H1 (cell line): ENCODE data around the gene LIMK2. TPM values are rescaled to one million over a fixed set of nuclear protein-coding genes. Genes with fewer than 3 reads are reported as not detected.

Source experiments
- CTCF ChIA-PET: fragments of 300-600 bp; sonication (Branson Sonifier 250); formaldehyde crosslinking; loops from one replicate; lab custom pipeline; 2021; ENCODE audit not compliant: partially characterized antibody; lab: Charles Lee
- POLR2A ChIA-PET: fragments of 300-600 bp; sonication (Branson Sonifier 250); formaldehyde crosslinking; loops from one replicate; lab custom pipeline; 2021; ENCODE audit warnings: inconsistent platforms; ENCODE audit not compliant: partially characterized antibody; lab: Charles Lee
- DNase-seq, 2 experiments: peaks; one replicate each; pipeline versions ENCODE4 v3.0.0 to v3.0.0-alpha.2; 2010 to 2022; ENCODE audit warnings: low spot score in 2 of 2, low read depth in 1 of 2, mixed read lengths in 1 of 2
- FAIRE-seq: peaks from 2 replicates; lab custom pipeline; 2011; peaks lifted over from hg19 to GRCh38; lab: Jason Lieb, UNC
- H2AFZ ChIP-seq: 2 replicates; pipeline ENCODE4 v1.8.1; 2012; ENCODE audit warnings: low read length, inconsistent platforms
- H2AK5ac ChIP-seq: 2 replicates; pipeline ENCODE4 v1.6.1; 2013; ENCODE audit warnings: low read depth, low read length
- H2BK120ac ChIP-seq: replicated peaks from 2 replicates; pipeline ENCODE3; 2013; ENCODE audit warnings: low read depth, low read length, inconsistent platforms
- H2BK12ac ChIP-seq: 2 replicates; pipeline ENCODE4 v1.6.1; 2013; ENCODE audit warnings: low read depth, low read length
- H2BK15ac ChIP-seq: 2 replicates; pipeline ENCODE4 v1.6.1; 2013; ENCODE audit warnings: low read length
- H2BK20ac ChIP-seq: 2 replicates; pipeline ENCODE4 v1.6.1; 2013; ENCODE audit warnings: low read length
- H2BK5ac ChIP-seq: 2 replicates; pipeline ENCODE4 v1.6.1; 2013; ENCODE audit warnings: low read depth, low read length
- H3K14ac ChIP-seq: 2 replicates; pipeline ENCODE4 v1.6.1; 2013; ENCODE audit warnings: inconsistent platforms; ENCODE audit not compliant: insufficient read length
- H3K18ac ChIP-seq: 2 replicates; pipeline ENCODE4 v1.6.1; 2013; ENCODE audit warnings: low read length; ENCODE audit errors: extremely low read depth
- H3K23ac ChIP-seq: 2 replicates; pipeline ENCODE4 v1.6.1; 2013; ENCODE audit warnings: inconsistent platforms; ENCODE audit not compliant: insufficient read length
- H3K23me2 ChIP-seq: 2 replicates; pipeline ENCODE4 v1.6.1; 2013; ENCODE audit warnings: low read depth, low read length
- H3K27ac ChIP-seq: 2 replicates; pipeline ENCODE4 v1.6.1; 2011; ENCODE audit warnings: low read depth, low read length, inconsistent platforms
- H3K27me3 ChIP-seq, 4 experiments: replicated peaks in 1 of 4; 1 replicate in 1 of 4; 2 replicates in 3 of 4; pipeline versions ENCODE4 v1.6.1 to v1.8.1; 2011 to 2013; ENCODE audit warnings: low read length in 3 of 4, mild to moderate bottlenecking in 3 of 4, inconsistent platforms in 2 of 4, mixed read lengths in 2 of 4, moderate library complexity in 1 of 4; ENCODE audit not compliant: control insufficient read depth in 3 of 4, insufficient read depth in 3 of 4; ENCODE audit errors: extremely low read depth in 1 of 4
- H3K36me3 ChIP-seq, 4 experiments: 2 replicates each; pipeline versions ENCODE4 v1.6.1 to v1.8.1; 2011 to 2013; ENCODE audit warnings: mild to moderate bottlenecking in 4 of 4, low read length in 3 of 4, moderate library complexity in 2 of 4, control low read depth in 1 of 4, inconsistent platforms in 1 of 4; ENCODE audit not compliant: insufficient read depth in 4 of 4, control insufficient read depth in 2 of 4
- H3K4ac ChIP-seq: replicated peaks from 2 replicates; pipeline ENCODE3; 2013; ENCODE audit warnings: low read length, low read depth, mixed read lengths, inconsistent platforms; ENCODE audit not compliant: insufficient read length
- H3K4me1 ChIP-seq, 4 experiments: replicated peaks in 1 of 4; 1 replicate in 1 of 4; 2 replicates in 3 of 4; pipeline versions ENCODE4 v1.6.1 to v1.8.1; 2011 to 2013; ENCODE audit warnings: low read length in 3 of 4, inconsistent platforms in 2 of 4, mixed read lengths in 1 of 4; ENCODE audit not compliant: insufficient read depth in 4 of 4, control insufficient read depth in 3 of 4
- H3K4me2 ChIP-seq, 2 experiments: 2 replicates each; pipeline versions ENCODE4 v1.6.1 to v1.8.1; 2011 to 2013; ENCODE audit warnings: low read depth in 2 of 2, low read length in 2 of 2, control low read depth in 1 of 2, inconsistent platforms in 1 of 2, mild to moderate bottlenecking in 1 of 2; ENCODE audit not compliant: insufficient read depth in 1 of 2
- H3K4me3 ChIP-seq, 4 experiments: fragments of 200-600, 300-600 bp in 1 of 4; sonication (generic), shearing (Covaris generic), sonication (Bioruptor Twin) in 1 of 4; 2 replicates each; pipeline versions ENCODE4 v1.5.1 to v1.8.1; 2011 to 2016; ENCODE audit warnings: low read length in 4 of 4, low read depth in 3 of 4, control low read depth in 2 of 4, inconsistent platforms in 2 of 4, mild to moderate bottlenecking in 2 of 4, mixed read lengths in 1 of 4, moderate library complexity in 1 of 4; ENCODE audit not compliant: insufficient read depth in 2 of 4; ENCODE audit errors: extremely low read depth in 1 of 4
- H3K56ac ChIP-seq: replicated peaks from 2 replicates; pipeline ENCODE3; 2013; ENCODE audit warnings: low read depth, mild to moderate bottlenecking, mixed read lengths, low read length, inconsistent platforms; ENCODE audit not compliant: insufficient read length
- H3K79me1 ChIP-seq: 2 replicates; pipeline ENCODE4 v1.6.1; 2013; ENCODE audit warnings: low read depth, low read length, control low read depth
- H3K79me2 ChIP-seq, 2 experiments: 2 replicates each; pipeline versions ENCODE4 v1.6.1 to v1.8.1; 2012 to 2013; ENCODE audit warnings: low read length in 2 of 2, mild to moderate bottlenecking in 2 of 2, inconsistent platforms in 1 of 2; ENCODE audit not compliant: insufficient read depth in 2 of 2, control insufficient read depth in 1 of 2
- H3K9ac ChIP-seq, 4 experiments: replicated peaks in 1 of 4; 1 replicate in 1 of 4; 2 replicates in 3 of 4; pipeline versions ENCODE4 v1.6.1 to v1.8.1; 2011 to 2013; ENCODE audit warnings: low read depth in 3 of 4, low read length in 3 of 4, control low read depth in 2 of 4, mild to moderate bottlenecking in 2 of 4, moderate library complexity in 2 of 4, inconsistent platforms in 1 of 4; ENCODE audit errors: extremely low read depth in 1 of 4
- H3K9me3 ChIP-seq, 2 experiments: 2 replicates each; pipeline versions ENCODE4 v1.6.1 to v1.8.1; 2012 to 2013; ENCODE audit warnings: mild to moderate bottlenecking in 2 of 2, moderate library complexity in 2 of 2, control low read depth in 1 of 2, inconsistent platforms in 1 of 2, low read depth in 1 of 2, low read length in 1 of 2, mixed read lengths in 1 of 2; ENCODE audit not compliant: insufficient read depth in 2 of 2
- H4K20me1 ChIP-seq, 2 experiments: replicated peaks in 1 of 2; 2 replicates each; pipeline versions ENCODE3 to v1.8.1; 2011 to 2013; ENCODE audit warnings: inconsistent platforms in 2 of 2, low read length in 2 of 2, mild to moderate bottlenecking in 1 of 2; ENCODE audit not compliant: insufficient read depth in 2 of 2, control insufficient read depth in 1 of 2
- H4K5ac ChIP-seq: 2 replicates; pipeline ENCODE4 v1.6.1; 2013; ENCODE audit warnings: low read length, low read depth, mixed read lengths, inconsistent platforms; ENCODE audit not compliant: insufficient read length
- H4K8ac ChIP-seq: 2 replicates; pipeline ENCODE4 v1.8.0; 2013; ENCODE audit warnings: mild to moderate bottlenecking, moderate library complexity, low read length, inconsistent platforms; ENCODE audit not compliant: insufficient read depth; ENCODE audit errors: extremely low read depth
- H4K91ac ChIP-seq: replicated peaks from 2 replicates; pipeline ENCODE3; 2013; ENCODE audit warnings: low read length, mixed read lengths, inconsistent platforms; ENCODE audit not compliant: insufficient read length
- BRCA1 ChIP-seq: IDR thresholded peaks from 2 replicates; pipeline ENCODE4 v1.6.1; 2012; ENCODE audit warnings: low read depth, low read length, improper control_type of control experiment
- FOSL1 ChIP-seq: IDR thresholded peaks from 2 replicates; pipeline ENCODE4 v1.6.1; 2011; ENCODE audit warnings: mild to moderate bottlenecking, low read depth, low read length, moderate library complexity; ENCODE audit not compliant: insufficient read depth
- RBBP5 ChIP-seq: IDR thresholded peaks from 2 replicates; pipeline ENCODE4 v1.7.1; 2012; ENCODE audit warnings: low read depth, mild to moderate bottlenecking, inconsistent platforms, low read length, moderate library complexity, borderline replicate concordance
- SAP30 ChIP-seq: fragments of 300-600 bp; sonication (generic); IDR thresholded peaks from 2 replicates; pipeline ENCODE4 v1.7.1; 2012; ENCODE audit warnings: low read length, moderate library complexity, mild to moderate bottlenecking, inconsistent platforms; ENCODE audit not compliant: insufficient read depth, insufficient replicate concordance
- SP2 ChIP-seq: IDR thresholded peaks from 2 replicates; pipeline ENCODE4 v1.6.1; 2012; ENCODE audit warnings: mild to moderate bottlenecking, low read length, inconsistent platforms
- TAF1 ChIP-seq: IDR thresholded peaks from 2 replicates; pipeline ENCODE4 v1.6.1; 2011; ENCODE audit warnings: mild to moderate bottlenecking, low read depth, low read length
- TAF7 ChIP-seq: optimal IDR thresholded peaks from 2 replicates; pipeline ENCODE3; 2011; ENCODE audit warnings: low read depth, mild to moderate bottlenecking, inconsistent platforms, low read length, moderate library complexity, borderline replicate concordance
- WGBS, 2 experiments: shearing (Covaris generic) in 1 of 2; methylation state at CpG; one replicate each; pipeline versions ENCODE4 v1.1.6 to v1.1.7; 2013 to 2015; ENCODE audit warnings: low lambda C conversion rate in 2 of 2, mixed read lengths in 2 of 2, inconsistent platforms in 1 of 2, low coverage in 1 of 2, missing lambda C conversion rate in 1 of 2; ENCODE audit not compliant: insufficient replicate concordance in 2 of 2, insufficient coverage in 1 of 2, insufficient read length in 1 of 2; ENCODE audit errors: extremely low coverage in 1 of 2, missing lambda C conversion rate in 1 of 2; 5-methylcytosine and 5-hydroxymethylcytosine counted together
- polyA plus RNA-seq, 7 experiments: library from polyadenylated mRNA; depleted of rRNA in 3 of 7; stranded (reverse) in 5 of 7; unstranded in 2 of 7; fragments of >200 nt in 5 of 7; fragments of 200-250 nt in 2 of 7; gene quantifications; 1 replicate in 5 of 7; 2 replicates in 1 of 7; 4 replicates in 1 of 7; pipeline versions ENCODE4 v1.2.1 to v1.2.3, GENCODE V29; 2011 to 2013; ENCODE audit warnings: missing spikeins in 2 of 7, mixed read lengths in 2 of 7
- total RNA-seq: library from RNA; stranded (reverse); fragmentation: NEBNext Ultra II Directional; extraction: Animal tissue kit (Norgen Biotek cat#: 25700); gene quantifications from 2 replicates; pipeline ENCODE4 v1.2.1, GENCODE V29; 2021

LIMK2 gene
- total and polyA plus RNA-seq, 2 of the 8 experiments (the other 6 are each of a cell fraction or from before 2014, with no cell fraction given), result 13.2 to 37.6 TPM

GRCh38 chr22:31262312-31263133, 50.4 kb downstream of the LIMK2 start:
- Histone ChIP-seq H4K91ac (no peak overlapping the region), H3K23ac (no peak overlapping the region), H3K9me3 (no peaks in the 10 kb centered on the region), H2AFZ (no peak overlapping the region), H3K23me2 (no peaks in the 10 kb centered on the region; the same call in 1 of the 2 replicates), H3K56ac (no peak overlapping the region), H3K14ac (no peak overlapping the region), H4K5ac (no peak overlapping the region), H3K27ac (no peak overlapping the region), H3K4me3 (no peak overlapping the region), H3K36me3 (peaks cover 0 to 38% (median 15%) of the 10 kb centered on the region in 4 experiments; a peak in 6 of 8 replicates), H3K18ac (no peak overlapping the region), H3K79me2 (no peaks in the 10 kb centered on the region), H3K4me2 (no peak overlapping the region), H3K79me1 (no peaks in the 10 kb centered on the region; the same call in none of the 2 replicates), H3K27me3 (no peaks in the 10 kb centered on the region), H4K8ac (no peak overlapping the region), H4K20me1 (peaks cover 0 to 7% of the 10 kb centered on the region in 2 experiments), H3K4me1 (no peaks in the 10 kb centered on the region), H3K9ac (no peak overlapping the region), H2AK5ac (no peak overlapping the region), H2BK15ac (no peak overlapping the region), H2BK20ac (no peak overlapping the region), H2BK5ac (no peak overlapping the region), H2BK120ac (no peak overlapping the region), H2BK12ac (no peak overlapping the region), H3K4ac (no peak overlapping the region)
- TF ChIP-seq FOSL1 (no peak), TAF7 (no peak), TAF1 (no peak), RBBP5 (no peak), SP2 (no peak), SAP30 (no peak), BRCA1 (no peak)
- CTCF ChIA-PET, result interaction anchor here (1.3 to 12.1 kb wide), 3 partner anchors 9 to 15 kb away, joined by 4 to 122 read pairs (median 8); no protein-coding TSS in a partner anchor
- FAIRE-seq, result no peak
- 89% methylated on average over 13 of the region's 13 CpGs; no CpG with 5 or more reads in 1 of the 2 experiments for WGBS, 2 experiments
- POLR2A ChIA-PET, result interaction anchor here (0.6 to 1.6 kb wide), 5 partner anchors 9 to 929 kb away, joined by 3 to 5 read pairs (median 4); no protein-coding TSS in a partner anchor
- no peak for DNase-seq
